Suprapubic skin (tissue), 3 donors: ENCODE results near the gene HCRTR2.

Experiments used
- EP300 ChIP-seq: sonication (generic); formaldehyde crosslinking; IDR thresholded peaks from one replicate; pipeline ENCODE4 v1.6.1; 2017; ENCODE audit warnings: antibody characterized with exemption
- POLR2A ChIP-seq, 2 donors: fragments of 450-650 bp; IDR thresholded peaks; one replicate each; pipeline ENCODE4 v1.6.1; 2017; ENCODE audit warnings: antibody characterized with exemption in 2 of 2, mild to moderate bottlenecking in 2 of 2, moderate library complexity in 2 of 2
- TF ChIP-seq, protein P1 (sequence below), 2 donors: fragments of 200-600 bp in 1 of 2; fragments of 450-650 bp in 1 of 2; sonication (generic) in 1 of 2; IDR thresholded peaks; one replicate each; pipeline ENCODE4 v1.5.1; 2016 to 2019; ENCODE audit warnings: antibody characterized with exemption in 2 of 2, mild to moderate bottlenecking in 1 of 2, moderate library complexity in 1 of 2

GRCh38 chr6:55210952-55211351 is 36.6 kb downstream of the HCRTR2 start:
- no peak for TF ChIP-seq POLR2A (IDR thresholded peaks at IDR 0.05)
- TF ChIP-seq, protein P1, sequence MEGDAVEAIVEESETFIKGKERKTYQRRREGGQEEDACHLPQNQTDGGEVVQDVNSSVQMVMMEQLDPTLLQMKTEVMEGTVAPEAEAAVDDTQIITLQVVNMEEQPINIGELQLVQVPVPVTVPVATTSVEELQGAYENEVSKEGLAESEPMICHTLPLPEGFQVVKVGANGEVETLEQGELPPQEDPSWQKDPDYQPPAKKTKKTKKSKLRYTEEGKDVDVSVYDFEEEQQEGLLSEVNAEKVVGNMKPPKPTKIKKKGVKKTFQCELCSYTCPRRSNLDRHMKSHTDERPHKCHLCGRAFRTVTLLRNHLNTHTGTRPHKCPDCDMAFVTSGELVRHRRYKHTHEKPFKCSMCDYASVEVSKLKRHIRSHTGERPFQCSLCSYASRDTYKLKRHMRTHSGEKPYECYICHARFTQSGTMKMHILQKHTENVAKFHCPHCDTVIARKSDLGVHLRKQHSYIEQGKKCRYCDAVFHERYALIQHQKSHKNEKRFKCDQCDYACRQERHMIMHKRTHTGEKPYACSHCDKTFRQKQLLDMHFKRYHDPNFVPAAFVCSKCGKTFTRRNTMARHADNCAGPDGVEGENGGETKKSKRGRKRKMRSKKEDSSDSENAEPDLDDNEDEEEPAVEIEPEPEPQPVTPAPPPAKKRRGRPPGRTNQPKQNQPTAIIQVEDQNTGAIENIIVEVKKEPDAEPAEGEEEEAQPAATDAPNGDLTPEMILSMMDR (IDR thresholded peaks at IDR 0.05), result no peak
- no peak for TF ChIP-seq EP300
